NCI-H82 treated with DMSO at 0.1 percent for 48 hours (cell line): ENCODE measurements around the gene TUG1.

Experiments used
- DNase-seq: peaks from one replicate; lab custom pipeline; 2025; ENCODE audit not compliant: unreplicated experiment; lab: John Stamatoyannopoulos, UW

Gene TUG1

DNA sequence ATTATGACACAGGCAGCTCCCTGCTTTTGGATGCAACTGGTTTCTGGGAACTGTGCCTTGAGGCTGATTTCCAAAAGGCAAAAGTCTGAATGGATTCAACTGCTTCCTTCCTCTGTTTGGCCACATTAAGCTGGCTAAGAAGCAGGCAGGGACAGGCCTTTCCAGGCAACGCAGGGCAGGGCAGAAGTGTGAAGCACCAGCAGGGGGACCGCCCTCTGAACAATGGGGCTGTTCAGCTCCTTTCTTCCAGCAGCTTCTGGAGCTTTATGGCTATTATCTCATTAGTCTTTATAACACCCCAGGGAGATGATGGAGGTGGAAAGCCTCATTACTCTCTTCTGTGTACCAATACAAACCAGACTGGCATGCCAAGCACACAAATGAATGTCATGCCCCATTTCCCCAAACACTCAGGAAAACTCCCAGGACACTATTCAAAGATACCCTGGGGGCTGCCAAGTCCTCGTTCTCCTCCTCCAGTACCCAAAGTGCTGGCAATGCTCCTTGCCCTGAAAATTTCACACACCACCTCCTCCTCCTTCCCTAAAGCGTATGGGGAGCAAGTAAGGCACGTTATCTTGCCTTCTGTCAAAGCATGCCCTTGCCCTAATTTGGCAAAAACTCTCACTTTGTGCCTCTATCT lies 21.8 kb upstream of the TUG1 start:
- peak; percentile 13 for DNase-seq

DNA sequence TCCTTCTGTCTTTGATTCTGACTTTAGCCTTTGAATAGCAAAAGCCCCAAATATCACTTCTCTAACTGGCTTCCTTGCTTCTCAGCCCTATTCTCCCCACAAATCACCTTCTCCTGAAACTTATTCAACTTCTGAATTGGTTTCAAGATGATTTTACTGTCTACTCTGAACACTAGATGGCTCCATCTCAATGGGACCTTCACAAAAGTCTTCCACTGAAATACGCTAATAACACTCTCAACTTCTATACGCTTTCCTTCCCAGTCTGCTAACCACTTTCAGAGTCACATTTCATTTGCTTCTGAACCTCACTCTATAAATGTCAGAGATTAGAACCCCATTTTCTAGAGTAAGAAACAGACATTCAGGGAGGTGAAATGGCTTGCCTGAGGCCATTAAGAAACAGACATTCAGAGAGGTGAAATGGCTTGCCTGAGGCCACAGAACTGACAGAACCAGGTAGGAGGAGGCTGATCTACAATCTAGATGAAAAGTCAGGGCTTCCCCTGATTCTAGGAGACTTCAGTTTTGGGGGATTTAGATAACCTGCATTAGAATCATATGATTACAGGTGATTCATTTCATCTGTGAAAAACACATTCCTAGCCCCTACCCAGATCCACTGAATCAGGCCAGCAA lies 21.1 kb upstream of the TUG1 start:
- DNase-seq = no peak

DNA sequence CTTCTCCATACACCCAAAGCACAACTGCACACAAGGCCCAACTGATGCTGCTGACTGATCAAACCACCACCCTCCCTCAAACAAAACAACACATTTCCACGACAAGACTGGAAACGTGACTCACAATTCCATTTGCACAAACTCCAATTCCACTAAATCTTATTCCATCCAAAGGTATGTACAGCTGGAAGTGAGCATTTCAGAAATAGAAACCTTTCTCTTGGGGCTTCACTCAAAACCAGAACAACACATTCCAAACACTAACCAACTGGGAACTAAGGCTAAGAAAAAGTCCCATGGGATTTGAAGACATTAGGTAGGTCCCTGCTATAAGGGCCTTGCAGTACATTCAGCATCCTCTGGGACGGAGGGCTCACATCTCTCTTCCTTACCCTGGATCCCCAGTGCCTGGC lies 20.1 kb upstream of the TUG1 start:
- DNase-seq = no peak

DNA sequence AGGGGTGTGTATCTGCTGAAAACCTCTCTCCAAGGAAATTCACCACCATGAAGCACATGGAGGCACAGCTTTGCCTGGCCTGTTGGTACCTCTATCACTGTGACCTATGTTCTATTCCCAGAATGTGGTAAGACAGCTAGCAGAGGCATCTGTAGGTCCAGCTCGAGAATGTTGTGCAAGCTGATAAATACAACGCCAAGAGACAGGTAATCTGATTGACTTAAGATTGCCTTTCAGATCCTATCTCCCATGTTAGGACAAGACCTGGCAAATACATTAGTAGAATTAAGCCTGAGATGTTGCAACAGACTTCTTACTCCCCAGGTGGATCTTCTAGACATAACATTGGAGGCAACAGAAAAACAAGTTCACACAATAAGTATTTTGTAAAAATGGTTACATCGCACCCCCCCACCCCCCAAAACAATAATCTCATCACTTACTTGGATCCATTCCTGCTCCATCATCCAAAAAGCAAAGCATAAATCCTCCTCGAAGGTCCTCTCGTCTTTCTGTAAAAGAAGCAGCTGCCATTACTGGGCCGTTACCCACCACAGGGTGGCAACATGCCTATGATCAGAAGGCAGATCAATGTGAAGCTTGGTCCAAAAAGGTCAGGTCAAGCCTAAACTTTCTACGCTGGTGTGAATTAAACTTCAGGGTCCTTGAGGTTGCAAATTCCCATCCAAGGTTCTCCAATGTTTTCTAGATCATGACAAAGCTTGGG lies 19.0 kb upstream of the TUG1 start:
- no peak for DNase-seq

DNA sequence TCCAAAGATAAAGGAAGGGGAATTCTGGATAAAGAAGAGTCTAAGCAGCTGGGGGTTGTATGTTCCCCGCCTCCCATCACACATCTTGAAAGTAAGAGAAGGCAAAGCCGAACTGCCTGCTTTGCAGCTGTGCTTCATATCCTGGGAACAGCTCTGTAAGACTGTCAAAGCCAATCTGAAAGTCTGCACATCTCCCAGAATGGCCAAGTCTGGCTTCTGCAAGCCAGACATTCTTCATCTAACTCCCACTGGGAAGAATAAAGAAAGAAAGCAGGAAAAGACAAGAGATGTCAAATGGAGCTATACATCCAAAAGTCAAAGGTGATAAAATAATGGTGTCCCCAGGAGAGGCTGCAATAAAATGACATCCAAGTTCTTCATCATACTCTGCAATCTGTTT lies 15.9 kb upstream of the TUG1 start:
- no peak for DNase-seq

DNA sequence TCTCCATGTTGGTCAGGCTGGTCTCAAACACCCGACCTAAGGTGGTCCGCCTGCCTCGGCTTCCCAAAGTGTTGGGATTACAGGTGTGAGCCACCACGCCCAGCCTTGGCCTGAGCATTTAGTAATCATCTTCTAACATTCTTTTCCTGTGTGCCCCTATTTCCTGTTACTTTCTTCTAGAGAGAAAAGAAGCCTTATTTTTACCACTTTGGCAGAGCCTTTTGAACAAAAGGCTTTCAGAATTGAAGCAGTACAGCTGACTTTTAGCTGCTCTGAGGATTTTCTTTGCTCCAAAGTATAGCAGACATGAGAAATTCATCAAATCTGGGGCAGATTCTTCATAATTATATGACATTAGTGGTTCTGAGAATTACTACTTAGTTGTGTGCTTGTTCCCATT lies 13.9 kb upstream of the TUG1 start:
- no peak for DNase-seq

DNA sequence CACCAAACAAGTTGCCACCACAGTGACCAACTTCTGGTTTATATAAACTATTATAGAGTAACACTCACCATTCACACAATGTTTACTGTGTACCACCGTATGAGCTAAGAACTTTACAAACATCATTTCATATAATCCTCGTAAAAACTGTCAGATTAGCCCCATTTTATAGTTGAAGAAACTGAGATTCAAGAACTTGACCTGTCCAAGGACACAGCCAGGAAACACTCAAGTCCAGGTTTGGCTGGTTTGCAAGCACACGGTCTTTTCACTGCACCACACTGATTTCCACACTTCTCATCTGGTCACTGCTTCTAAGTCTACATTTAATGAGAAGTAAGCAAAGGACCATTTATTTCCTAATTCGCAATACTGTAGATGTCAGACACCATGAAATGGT lies 4.2 kb upstream of the TUG1 start:
- DNase-seq = no peak

DNA sequence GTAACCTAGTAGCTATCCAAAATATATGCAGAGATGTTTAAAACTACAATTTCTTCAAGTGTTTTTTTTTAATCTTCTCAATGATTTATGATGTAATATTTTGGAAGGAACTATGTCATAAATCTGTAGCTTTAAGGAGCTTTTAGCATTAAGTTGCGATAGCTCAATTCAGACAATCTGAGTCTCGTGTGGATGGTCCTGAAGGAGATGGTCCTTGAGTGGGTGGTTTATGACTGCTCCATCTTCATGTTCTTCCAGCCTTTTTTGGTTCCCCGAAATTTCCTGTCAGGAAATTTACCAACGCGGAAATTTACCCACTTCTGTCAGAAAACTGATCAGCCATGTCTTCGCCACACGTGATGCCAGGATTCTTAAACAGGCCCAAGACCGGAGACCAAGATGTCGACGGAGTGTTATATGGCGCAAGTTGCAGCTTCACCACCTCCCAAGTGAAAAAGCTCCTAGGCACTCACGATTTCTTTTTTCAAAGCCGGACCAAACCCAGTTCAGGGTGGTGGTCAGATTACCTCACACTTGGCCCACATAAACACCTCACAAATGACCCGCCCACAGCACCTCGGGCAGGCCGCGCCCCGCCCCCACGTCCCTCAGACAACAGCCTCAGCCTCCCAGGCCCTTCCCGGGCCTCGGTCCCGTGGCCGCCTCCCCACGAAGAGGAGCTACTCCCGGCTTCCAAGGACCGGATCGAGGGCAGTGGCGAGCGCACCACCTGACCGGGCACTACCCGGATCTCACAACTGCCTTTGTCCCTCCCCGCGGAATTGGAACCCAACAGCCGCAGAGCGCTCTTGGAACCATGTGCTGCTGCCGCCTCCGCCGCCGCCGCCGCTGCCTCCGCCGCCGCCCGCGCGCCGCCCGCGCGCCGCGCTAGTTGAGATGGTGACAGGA lies 796 bp upstream of the TUG1 start, which contains the start of gene MORC2:
Gene MORC2 (minus strand): TSS at position 760 of the 909 bp plus-strand sequence. CDS start 885 bp downstream, outside the sequence.
- DNase-seq = no peak

DNA sequence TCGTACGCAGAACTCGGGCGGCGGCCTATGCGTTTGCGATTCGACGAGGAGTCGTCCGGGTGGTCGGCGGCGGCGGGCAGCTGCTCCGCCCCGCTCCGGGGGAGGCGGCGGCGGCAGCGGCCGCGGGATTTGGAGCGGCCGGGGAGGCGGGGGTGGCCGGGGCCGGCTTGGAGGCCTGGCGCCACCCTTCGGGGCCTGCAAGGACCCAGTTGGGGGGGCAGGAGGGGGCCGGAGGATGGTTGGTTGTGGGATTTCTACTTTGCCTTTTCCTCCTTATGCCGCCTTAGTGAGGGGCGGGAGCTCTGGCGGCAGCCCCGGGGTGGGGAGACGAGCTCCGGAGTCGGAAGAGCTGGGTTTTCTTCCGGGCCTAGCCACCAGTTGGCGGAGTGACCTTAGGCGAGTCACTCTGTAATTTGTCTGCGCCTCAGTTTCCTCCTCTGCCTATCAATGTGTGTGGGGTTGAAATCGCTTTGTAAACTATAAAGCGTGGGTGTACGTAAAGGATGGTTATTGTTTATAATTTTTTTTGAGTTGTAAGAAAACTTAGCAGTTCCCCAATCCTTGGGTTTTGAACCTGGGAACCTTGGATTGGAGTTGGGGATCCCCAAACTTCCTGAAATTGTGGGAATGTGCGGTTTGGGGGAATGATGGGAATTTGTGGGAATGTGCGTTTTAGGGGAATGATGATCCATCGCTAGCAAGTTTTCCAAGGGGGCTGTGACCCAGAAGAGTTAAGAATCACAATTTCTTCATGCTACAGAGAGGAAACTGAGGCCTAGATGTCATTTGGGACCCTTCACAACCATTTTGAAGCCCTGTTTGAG lies 679 bp downstream of the TUG1 start:
- no peak for DNase-seq

DNA sequence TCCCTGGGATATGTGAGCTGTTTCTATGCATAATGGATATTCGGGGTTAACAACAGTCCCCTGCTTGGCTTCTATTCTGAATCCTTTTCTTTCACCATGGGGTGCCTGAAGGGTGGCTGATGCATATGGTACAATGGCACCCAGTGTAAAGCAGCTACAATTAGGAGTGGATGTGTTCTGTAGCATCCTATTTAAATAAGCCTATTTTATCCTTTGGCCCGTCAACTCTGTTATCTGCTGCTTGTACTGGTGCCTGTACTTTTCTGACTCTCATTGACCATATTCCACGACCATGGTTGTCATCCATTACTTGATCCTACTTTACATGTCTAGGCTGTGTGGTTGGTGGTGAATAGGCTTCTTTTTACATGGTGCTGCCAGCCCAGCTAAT lies 1.3 kb downstream of the TUG1 start:
- DNase-seq = no peak

DNA sequence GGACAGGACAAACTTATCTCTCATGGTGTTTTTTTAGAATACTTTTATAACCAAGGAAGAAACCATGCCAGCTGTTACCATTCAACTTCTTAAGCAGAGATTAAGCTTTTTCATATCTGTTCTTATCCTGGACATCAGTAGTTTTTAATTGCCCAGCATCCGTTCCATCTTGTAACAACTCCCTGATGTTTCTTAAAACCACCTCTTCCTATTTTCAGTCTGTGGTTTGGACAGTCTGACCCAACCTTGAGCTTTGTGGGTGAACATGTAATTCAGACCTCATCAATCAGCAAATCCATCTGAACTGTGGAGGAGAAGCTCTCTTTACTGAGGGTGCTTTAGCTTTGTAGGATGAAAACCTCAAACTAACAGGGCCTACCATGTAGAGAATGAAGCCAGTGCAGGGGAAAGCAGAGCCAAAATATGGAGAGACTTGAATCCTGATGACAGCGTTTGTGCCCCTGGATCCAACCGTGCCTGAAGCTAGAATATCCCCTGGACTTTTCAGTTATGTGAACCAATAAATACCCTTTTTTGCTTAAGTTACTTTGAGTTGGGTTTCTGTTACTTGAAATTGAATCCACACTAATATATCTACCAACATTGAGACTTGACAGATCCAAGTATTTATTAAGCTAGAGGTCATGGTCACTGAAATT lies 9.4 kb downstream of the TUG1 start:
- no peak for DNase-seq

DNA sequence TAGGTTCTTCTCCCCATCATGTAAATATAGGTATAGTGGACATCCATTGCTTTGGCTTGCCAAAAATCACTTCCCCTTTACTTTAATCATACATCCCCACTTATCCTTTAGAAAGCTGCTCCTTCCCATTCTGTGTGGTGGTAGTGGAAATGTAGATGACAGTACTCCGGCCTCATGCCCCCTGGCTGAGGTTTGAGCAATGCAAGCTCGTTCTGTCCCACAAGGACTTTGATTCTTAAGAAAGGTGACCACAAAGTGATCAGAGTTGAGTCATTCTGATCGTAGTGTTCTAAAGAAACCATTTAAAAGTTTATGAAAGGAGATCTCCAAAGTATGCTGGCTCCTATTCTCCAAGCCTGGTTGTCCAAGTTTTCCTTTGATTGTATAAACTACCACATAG lies 10.9 kb downstream of the TUG1 start:
- no peak for DNase-seq

DNA sequence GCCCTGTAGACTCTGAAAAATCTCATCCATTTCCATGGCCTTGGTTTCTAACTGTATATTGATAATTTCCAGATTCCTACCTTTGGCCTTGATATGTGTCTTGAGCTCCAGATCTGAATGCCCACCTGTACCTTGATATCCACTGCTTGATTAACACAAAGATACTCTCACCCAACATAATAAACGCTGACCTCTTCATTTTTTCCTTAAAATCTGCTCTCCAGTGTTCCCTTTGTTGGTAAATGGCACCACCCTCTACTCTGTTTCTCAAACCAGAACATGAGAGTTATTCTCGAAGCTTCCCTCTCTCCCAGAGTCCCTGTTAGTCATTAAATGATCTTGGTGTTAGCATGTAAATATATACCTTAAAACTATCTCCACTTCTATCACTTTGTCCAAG lies 13.4 kb downstream of the TUG1 start:
- no peak for DNase-seq

DNA sequence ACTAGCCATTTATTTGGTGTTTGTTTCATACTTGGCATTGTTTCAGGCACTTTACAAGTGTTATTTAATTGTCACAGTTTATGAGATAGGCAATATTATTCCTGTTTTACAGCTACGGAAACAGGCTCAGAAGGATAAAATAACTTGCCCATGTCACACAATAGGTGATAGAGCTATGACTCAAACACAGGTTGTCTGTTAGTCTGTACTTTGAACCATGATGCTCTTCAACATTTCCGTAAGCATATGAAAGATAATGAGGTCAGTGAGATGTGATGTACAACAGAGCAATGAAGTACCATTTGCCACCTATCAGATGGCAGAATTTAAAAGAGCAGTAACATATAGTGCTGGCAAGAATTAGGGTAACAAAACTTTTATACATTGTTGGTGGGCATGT lies 15.3 kb downstream of the TUG1 start:
- DNase-seq = no peak

DNA sequence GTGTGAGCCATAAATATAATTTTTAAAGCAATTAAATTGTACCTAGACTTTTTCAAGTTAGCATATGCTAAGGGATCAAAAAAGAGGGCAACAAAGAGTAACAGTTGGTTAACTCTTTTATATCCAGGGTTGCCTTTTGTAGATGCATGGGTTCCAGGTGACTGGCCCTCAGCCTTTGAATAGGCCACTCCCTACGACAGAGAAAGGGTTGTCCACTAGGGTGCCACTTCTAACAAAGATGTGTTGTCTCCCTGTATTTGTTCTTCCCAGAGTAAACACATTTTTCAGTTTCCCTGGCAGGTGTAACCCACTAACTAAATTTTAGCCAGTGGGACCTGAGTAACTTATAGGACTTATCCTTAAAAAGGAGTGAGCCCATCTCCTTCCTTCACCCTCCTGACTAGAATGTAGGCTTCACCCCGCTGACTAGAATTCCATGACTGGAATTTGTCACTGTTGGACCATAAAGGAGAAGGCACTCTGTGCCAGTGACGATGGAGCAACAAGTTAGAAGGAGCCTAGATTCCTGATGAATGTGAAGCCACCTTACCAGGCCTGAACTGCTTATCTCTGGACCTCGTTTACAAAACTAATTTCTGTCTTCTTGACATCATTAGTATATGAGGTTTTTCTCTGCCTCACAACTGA lies 16.6 kb downstream of the TUG1 start:
- DNase-seq = no peak

DNA sequence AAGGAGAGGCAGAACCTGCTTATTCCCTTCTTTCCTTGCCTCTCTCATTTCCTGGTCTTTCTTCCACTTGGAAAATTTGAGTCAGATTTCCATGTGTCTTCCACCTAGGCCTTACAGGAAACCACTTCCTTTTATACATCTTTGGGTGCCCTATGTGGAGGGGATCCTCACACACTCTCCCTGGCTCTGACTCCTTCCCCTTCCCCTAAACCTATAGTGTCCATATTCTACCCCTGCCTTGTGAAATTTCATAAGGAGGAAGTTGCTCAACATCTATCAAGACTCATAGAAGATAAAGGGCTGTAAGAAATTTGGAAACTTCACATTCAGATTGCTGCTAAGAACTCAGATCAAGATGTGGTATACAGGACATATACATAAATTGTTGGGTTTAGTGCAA lies 20.4 kb downstream of the TUG1 start:
- DNase-seq = no peak

DNA sequence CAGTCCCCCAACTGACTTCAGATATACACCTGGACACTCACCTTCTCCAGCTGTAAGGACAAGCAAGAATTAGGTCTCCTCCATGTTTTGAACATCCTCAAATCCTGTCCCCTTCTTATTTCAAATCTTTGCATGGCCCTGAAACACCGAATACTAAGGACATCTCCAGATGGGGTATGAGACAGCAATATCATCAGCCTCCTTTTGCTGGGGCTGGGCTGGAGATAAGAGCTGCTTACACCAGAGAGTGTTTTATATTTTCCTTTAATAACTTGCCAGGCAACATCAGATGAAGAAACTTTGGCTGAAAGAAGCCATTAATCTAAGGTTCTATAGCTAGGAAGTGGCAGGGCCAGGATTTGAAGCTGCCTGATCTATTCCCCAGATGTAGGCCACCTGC lies 21.6 kb downstream of the TUG1 start:
- DNase-seq = no peak

DNA sequence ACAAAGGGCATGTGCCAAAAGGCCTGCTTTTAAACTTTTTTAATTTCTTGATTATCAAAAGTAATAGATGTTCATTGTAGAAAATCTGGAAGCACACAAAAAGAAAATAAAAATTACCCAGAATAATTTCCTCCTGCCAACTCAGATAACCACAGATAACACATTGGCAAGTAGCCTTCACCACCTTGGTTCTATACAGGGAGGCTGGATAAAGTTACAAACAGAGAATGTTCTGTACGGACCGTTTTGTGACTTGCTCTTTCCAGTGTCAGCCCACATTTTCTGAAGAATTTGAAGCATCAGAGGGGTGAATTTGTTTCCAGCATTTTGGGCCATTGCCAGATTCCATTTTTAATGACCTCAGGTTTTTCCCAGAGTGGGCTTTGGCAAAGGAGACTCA lies 23.5 kb downstream of the TUG1 start:
- DNase-seq = no peak

DNA sequence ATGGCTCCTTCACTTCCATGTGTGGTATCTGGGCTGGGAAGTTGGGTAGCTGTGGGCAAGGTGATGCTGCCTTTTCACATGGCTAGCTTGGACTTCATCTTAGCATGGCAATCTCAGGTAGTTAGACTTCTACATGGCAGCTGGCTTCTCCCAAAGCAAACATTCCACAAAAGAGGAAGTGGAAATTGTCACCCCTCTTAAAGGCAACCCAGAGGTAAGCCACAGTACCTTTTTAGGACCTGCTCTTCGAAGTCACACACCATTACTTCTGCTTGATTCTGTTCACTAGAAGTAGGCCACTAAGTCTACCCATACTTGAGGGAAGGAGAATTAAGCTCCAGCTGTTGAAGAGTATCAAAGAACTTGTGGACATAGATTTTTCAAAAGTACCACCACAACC lies 25.9 kb downstream of the TUG1 start:
- DNase-seq = no peak

DNA sequence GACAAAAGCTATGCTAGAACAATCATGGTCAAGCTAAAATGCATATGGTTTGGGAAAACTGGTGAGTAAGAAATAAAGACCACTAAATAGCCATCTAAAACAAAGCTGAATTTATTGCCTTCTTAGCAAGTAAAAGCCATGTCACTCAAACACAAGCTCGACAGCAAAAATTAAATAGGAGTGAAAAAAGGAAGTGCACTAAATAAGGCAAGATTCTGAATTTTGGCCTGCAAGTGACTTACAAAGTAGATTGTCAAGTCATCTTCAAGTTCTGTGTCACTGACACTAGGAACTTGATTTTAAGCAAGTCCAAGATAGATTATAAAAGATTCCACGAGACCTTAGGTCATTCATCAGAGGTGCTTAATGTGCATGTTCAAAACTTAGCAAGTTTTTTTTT lies 27.4 kb downstream of the TUG1 start:
- DNase-seq = no peak
